Neural progenitor cell (in vitro differentiated cells): ENCODE results near the gene PITPNC1. TPM values are rescaled to one million over a fixed set of nuclear protein-coding genes. Genes with fewer than 3 reads are reported as not detected.
"Not testable (repeated sequence)": the region's sequence is repeated elsewhere in the genome, so short reads cannot be mapped to it uniquely, and the experiment has no call there.

Experiments used
- DNase-seq: peaks from one replicate; pipeline ENCODE4 v3.0.0-alpha.2; 2016; ENCODE audit warnings: low spot score
- H2AFZ ChIP-seq: fragments of 200-600 bp; sonication (generic); replicated peaks from 2 replicates; pipeline ENCODE4 v1.6.1; 2016; ENCODE audit warnings: antibody characterized with exemption
- H3F3A ChIP-seq: fragments of 200-600 bp; sonication (generic); 2 replicates; pipeline ENCODE4 v1.6.1; 2016; ENCODE audit warnings: antibody characterized with exemption, low read depth
- H3K27ac ChIP-seq: fragments of 200-600 bp; sonication (generic); 2 replicates; pipeline ENCODE4 v1.5.1; 2016; ENCODE audit warnings: mild to moderate bottlenecking
- H3K27me3 ChIP-seq: fragments of 200-600 bp; sonication (generic); 2 replicates; pipeline ENCODE4 v1.6.1; 2016; ENCODE audit warnings: mild to moderate bottlenecking, moderate library complexity
- H3K36me3 ChIP-seq: fragments of 200-600 bp; sonication (generic); 2 replicates; pipeline ENCODE4 v1.5.1; 2016
- H3K4me1 ChIP-seq: fragments of 200-600 bp; sonication (generic); 2 replicates; pipeline ENCODE4 v1.6.1; 2016; ENCODE audit warnings: mixed run types
- H3K4me2 ChIP-seq: fragments of 200-600 bp; sonication (generic); 2 replicates; pipeline ENCODE4 v1.6.1; 2016
- H3K4me3 ChIP-seq: fragments of 200-600 bp; sonication (generic); 2 replicates; pipeline ENCODE4 v1.5.1; 2016
- H3K79me2 ChIP-seq: fragments of 200-600 bp; sonication (generic); 2 replicates; pipeline ENCODE4 v1.6.1; 2016; ENCODE audit warnings: low read depth
- H3K9ac ChIP-seq: fragments of 200-600 bp; sonication (generic); 2 replicates; pipeline ENCODE4 v1.6.1; 2016
- H3K9me3 ChIP-seq: fragments of 200-600 bp; sonication (generic); 2 replicates; pipeline ENCODE4 v1.5.1; 2016; ENCODE audit warnings: low read depth
- H4K20me1 ChIP-seq: fragments of 200-600 bp; sonication (generic); 2 replicates; pipeline ENCODE4 v1.6.1; 2016; ENCODE audit warnings: low read depth
- H3K27ac Mint-ChIP-seq: 3 replicates; pipeline ENCODE4 v1.8.0; 2021; ENCODE audit warnings: mixed read lengths
- H3K27me3 Mint-ChIP-seq: 2 replicates; pipeline ENCODE4 v1.8.0; 2022; ENCODE audit warnings: low read depth, mild to moderate bottlenecking, inconsistent platforms, moderate library complexity, mixed read lengths; ENCODE audit not compliant: insufficient read depth
- H3K36me3 Mint-ChIP-seq: 3 replicates; pipeline ENCODE4 v1.8.0; 2021; ENCODE audit warnings: mixed read lengths
- H3K4me1 Mint-ChIP-seq: 3 replicates; pipeline ENCODE4 v1.8.0; 2021; ENCODE audit warnings: mixed read lengths
- H3K4me3 Mint-ChIP-seq: 3 replicates; pipeline ENCODE4 v1.8.0; 2021; ENCODE audit warnings: mild to moderate bottlenecking, moderate library complexity, mixed read lengths
- H3K9me3 Mint-ChIP-seq: 3 replicates; pipeline ENCODE4 v1.8.0; 2020; ENCODE audit warnings: mixed read lengths
- CTCF ChIP-seq: fragments of 200-600 bp; sonication (generic); IDR thresholded peaks from 2 replicates; pipeline ENCODE4 v1.5.1; 2017; ENCODE audit warnings: antibody characterized with exemption, mild to moderate bottlenecking
- EZH2 ChIP-seq: fragments of 200-600 bp; sonication (generic); IDR thresholded peaks from 2 replicates; pipeline ENCODE4 v1.6.1; 2017; ENCODE audit warnings: antibody characterized with exemption, mild to moderate bottlenecking, moderate library complexity
- EZH2phosphoT487 ChIP-seq: fragments of 200-600 bp; sonication (generic); IDR thresholded peaks from 2 replicates; pipeline ENCODE4 v1.6.1; 2017; ENCODE audit warnings: antibody characterized with exemption
- total RNA-seq: library from RNA; depleted of rRNA; stranded (reverse); fragments of >200 nt; gene quantifications from 2 replicates; pipeline ENCODE4 v1.2.3, GENCODE V29; 2015; ENCODE audit warnings: low replicate concordance

The PITPNC1 gene
- total RNA-seq, 1 donor from 2014 or later = 8.1 TPM

GRCh38 chr17:67696853-67697498, 319.9 kb downstream of the PITPNC1 start:
- peaks cover 2% of the 10 kb centered on the region for H3K36me3 Mint-ChIP-seq
- no peaks in the 10 kb centered on the region for H3K36me3 ChIP-seq
- no peak overlapping the region for H3K27ac ChIP-seq
- no peak overlapping the region for H3K9ac ChIP-seq
- H3K79me2 ChIP-seq = no peaks in the 10 kb centered on the region
- no peaks in the 10 kb centered on the region for H4K20me1 ChIP-seq
- H3K4me1 Mint-ChIP-seq = peaks cover 6% of the 10 kb centered on the region
- no peak overlapping the region for H3K27ac Mint-ChIP-seq
- H3K4me3 Mint-ChIP-seq = no peak overlapping the region
- no peak overlapping the region for H2AFZ ChIP-seq
- H3K9me3 ChIP-seq = no peaks in the 10 kb centered on the region
- H3K9me3 Mint-ChIP-seq = no peaks in the 10 kb centered on the region
- peaks cover 19% of the 10 kb centered on the region for H3F3A ChIP-seq
- H3K27me3 ChIP-seq = no peaks in the 10 kb centered on the region
- no peak overlapping the region for H3K4me3 ChIP-seq
- TF ChIP-seq CTCF (no peak), EZH2 (no peak), EZH2phosphoT487 (no peak)
- no peaks in the 10 kb centered on the region for H3K27me3 Mint-ChIP-seq
- H3K4me2 ChIP-seq = no peak overlapping the region
- H3K4me1 ChIP-seq = peaks cover 28% of the 10 kb centered on the region
- no peak for DNase-seq

- no peaks in the 10 kb centered on the region for H3K27me3 ChIP-seq
- H3K27ac ChIP-seq = peak overlapping the region; percentile 93
- peaks cover 28% of the 10 kb centered on the region for H3K4me1 ChIP-seq
- peak overlapping the region; percentile 70 for H3K4me2 ChIP-seq
- no peaks in the 10 kb centered on the region for H3K9me3 ChIP-seq
- no peak overlapping the region for H3K4me3 ChIP-seq
- no peaks in the 10 kb centered on the region for H4K20me1 ChIP-seq
- Mint-ChIP-seq H3K9me3 (no peaks in the 10 kb centered on the region), H3K4me3 (no peak overlapping the region), H3K27me3 (no peaks in the 10 kb centered on the region), H3K4me1 (peaks cover 6% of the 10 kb centered on the region), H3K36me3 (no peaks in the 10 kb centered on the region), H3K27ac (no peak overlapping the region)
- TF ChIP-seq EZH2phosphoT487 (peak; percentile 49), CTCF (no peak)
- H3F3A ChIP-seq = peaks cover 19% of the 10 kb centered on the region
- no peaks in the 10 kb centered on the region for H3K36me3 ChIP-seq
- peak; percentile 69 for DNase-seq
- H2AFZ ChIP-seq = peak overlapping the region; percentile 34
- no peak overlapping the region for H3K9ac ChIP-seq
- no peaks in the 10 kb centered on the region for H3K79me2 ChIP-seq
Observed at GRCh38 chr17:67700037-67700724, 323.1 kb downstream of the PITPNC1 start.

- no peak for DNase-seq
- no peaks in the 10 kb centered on the region for H3K9me3 ChIP-seq
- Mint-ChIP-seq H3K9me3 (no peaks in the 10 kb centered on the region), H3K27ac (no peak overlapping the region), H3K4me3 (no peak overlapping the region), H3K4me1 (peaks cover 6% of the 10 kb centered on the region), H3K36me3 (no peaks in the 10 kb centered on the region), H3K27me3 (no peaks in the 10 kb centered on the region)
- H3F3A ChIP-seq = peaks cover 19% of the 10 kb centered on the region
- H2AFZ ChIP-seq = no peak overlapping the region
- H3K36me3 ChIP-seq = no peaks in the 10 kb centered on the region
- peaks cover 28% of the 10 kb centered on the region for H3K4me1 ChIP-seq
- H3K9ac ChIP-seq = no peak overlapping the region
- TF ChIP-seq CTCF = no peak
- TF ChIP-seq EZH2phosphoT487 = no peak
- no peak for TF ChIP-seq EZH2
- H3K27ac ChIP-seq = no peak overlapping the region
- H3K4me2 ChIP-seq = no peak overlapping the region
- no peaks in the 10 kb centered on the region for H4K20me1 ChIP-seq
- H3K79me2 ChIP-seq = no peaks in the 10 kb centered on the region
- H3K27me3 ChIP-seq = no peaks in the 10 kb centered on the region
- H3K4me3 ChIP-seq = no peak overlapping the region
Observed at GRCh38 chr17:67700725-67701119, 323.6 kb downstream of the PITPNC1 start.

- H3K4me3 ChIP-seq, H3K4me3 Mint-ChIP-seq, H3K36me3 ChIP-seq, H3K9me3 ChIP-seq, H3K27ac ChIP-seq, H3K27me3 Mint-ChIP-seq, H3K4me1 Mint-ChIP-seq, H3K27ac Mint-ChIP-seq, H3K9ac ChIP-seq, DNase-seq, H3K27me3 ChIP-seq, H3K9me3 Mint-ChIP-seq, H3K79me2 ChIP-seq, H3K36me3 Mint-ChIP-seq, H3K4me2 ChIP-seq, H4K20me1 ChIP-seq, H2AFZ ChIP-seq: not testable (repeated sequence)
- Histone ChIP-seq H3F3A (peaks cover 19% of the 10 kb centered on the region), H3K4me1 (peaks cover 20% of the 10 kb centered on the region)
Observed at GRCh38 chr17:67702861-67703260, 325.8 kb downstream of the PITPNC1 start.
